Dedifferentiated amniotic fluid mesenchymal stem cell (primary cell): ENCODE data around the gene E2F8.

Experiments used
- DNase-seq: peaks from one replicate; pipeline ENCODE4 v3.0.0-alpha.2; 2016; ENCODE audit errors: extremely low spot score

The E2F8 gene

DNA sequence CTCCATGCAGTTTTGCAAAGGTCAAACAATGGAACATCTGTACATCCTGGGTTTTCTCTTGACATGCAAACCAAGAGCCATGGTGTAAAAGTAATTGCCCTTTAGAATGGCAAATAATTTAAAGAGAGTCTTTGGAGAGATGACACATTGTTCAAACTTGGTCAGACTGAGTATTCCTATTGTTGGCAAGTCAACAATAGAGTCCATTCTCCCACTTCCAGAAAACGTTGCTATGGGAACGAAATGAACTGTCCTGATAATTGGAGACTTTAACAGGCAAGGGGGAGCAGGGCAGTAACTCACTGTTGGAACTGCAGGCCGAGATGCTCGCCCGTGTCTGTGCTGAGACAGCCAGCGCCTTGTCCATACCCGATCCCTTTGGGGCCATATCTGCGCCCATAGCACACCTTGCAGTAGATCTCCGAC, 52.9 kb downstream of the E2F8 start:
- DNase-seq = no peak

DNA sequence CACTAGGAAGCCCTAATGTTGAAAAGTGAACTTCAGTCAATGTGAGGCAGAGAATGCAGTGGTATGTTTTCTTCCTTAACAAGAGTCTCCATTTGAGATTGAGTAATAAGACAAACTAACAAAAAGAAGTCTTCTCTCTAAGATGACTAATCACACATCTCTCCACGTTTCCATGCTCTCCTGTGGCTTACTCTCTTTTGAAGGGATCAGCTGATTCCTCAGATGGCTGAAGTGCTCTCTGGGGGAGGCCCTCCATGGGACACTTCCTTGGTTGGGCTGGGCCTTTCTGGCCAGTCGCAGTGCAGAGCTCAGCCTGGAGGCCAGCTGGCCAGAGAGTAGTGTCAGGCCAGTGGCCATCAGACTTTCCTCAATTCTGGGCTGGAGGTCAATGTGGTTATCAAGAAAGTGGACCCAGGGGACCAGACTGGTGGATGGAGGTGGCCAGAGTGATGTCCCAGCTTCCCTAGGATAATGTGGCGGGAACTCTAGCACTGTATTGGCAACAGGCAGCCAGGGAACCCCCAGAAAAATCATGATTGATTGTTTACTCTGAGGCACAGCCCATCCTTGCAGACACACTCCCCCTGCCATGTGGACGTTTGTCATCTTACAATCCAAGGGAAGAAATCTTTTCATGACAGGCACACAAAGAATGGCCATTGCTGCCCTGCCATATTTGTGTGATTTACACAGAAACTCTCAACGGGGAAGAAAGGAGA, 53.5 kb downstream of the E2F8 start:
- no peak for DNase-seq

DNA sequence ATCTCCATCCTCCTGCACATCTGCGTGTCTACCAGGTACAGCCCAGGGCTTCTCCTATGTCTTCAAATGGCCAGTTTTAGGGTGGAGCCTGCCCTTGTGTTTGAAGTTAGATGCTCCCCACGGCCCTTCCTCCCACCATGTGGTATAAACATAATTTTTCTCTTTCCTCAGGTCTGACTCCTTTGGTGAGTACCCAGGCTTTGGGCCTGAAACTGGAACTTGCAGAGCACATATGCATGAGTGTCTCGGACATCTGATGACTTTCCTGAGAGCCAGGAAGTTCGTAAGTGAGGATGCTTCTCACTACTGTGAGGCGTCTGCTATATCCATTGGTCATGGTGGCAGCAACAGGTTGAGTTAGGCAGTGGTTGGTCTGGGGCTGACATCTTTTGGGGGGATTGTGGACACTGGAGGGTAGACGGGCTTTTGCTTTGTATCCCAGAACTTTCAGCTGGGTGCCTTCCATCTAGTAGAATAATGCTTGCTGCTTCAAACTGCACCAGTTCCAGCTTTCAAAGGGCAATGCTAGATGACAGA, 55.2 kb downstream of the E2F8 start:
- no peak for DNase-seq

DNA sequence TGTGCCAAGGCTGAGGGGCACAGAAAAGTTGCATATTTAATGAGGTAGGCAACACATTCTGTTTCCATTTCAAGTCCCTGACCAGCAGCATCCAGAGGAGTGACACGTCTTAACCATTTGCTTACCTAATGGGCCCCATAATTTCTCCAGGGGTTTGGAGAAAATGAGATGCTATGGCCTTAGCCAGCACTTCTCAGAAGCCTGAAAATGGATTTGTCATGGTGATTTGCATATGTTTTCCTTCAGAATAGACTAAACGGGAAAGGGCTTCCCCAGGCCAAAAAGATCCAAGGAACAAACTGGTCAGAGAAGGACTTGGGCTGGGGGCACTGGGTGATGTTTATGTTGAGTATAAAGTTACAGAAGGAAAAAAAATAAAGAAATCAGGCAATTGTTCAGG, 55.7 kb downstream of the E2F8 start:
- no peak for DNase-seq

DNA sequence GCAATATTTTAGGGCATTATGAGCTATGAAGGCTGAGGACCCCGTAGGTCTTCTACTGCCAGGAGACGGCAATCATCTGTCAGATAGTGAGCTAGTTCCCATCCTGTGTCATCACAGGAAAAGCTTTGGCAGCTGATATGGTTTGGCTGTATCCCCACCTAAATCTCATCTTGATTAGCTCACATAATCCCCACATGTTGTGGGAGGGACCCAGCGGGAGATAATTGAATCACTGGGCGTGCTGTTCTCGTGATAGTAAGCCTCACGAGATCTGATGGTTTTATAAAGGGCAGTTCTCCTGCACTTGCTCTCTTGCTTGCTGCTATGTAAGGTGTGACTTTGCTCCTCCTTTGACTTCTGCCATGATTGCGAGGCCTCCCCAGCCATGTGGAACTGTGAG, 57.1 kb downstream of the E2F8 start:
- no peak for DNase-seq

DNA sequence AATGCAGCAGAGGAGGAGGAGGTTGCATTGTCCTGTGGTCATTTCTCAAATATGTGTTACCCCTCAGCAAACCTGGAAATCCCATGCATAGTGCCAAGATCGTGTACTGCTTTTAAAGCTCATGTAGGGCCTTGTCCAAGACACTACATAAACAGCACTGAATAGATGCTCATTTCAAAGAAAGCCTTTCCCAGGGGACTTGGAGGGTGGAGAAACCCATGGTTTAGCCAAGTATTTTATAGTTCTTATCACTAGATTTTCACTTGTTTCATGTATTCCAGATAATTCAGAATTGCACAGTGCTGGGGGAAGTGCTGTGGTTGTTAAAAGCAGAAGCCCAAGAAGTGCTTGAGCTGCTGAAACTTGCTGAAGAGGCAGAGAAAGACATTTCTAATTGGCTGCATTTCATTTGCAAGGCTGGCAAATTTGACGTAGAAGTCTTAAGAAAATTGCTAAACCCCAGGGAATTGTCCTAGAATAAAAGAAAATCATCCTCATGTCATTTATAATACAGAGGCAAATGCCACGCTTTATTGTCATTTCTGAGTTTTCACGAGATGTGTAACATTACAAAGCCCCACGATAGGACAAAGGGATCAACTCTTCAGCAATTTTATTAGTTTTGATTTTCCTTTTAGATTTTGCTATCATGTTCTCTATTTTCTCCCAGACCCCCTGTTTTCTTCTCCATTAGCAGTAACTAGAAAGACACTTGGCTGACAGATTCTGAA, 59.0 kb downstream of the E2F8 start:
- no peak for DNase-seq

DNA sequence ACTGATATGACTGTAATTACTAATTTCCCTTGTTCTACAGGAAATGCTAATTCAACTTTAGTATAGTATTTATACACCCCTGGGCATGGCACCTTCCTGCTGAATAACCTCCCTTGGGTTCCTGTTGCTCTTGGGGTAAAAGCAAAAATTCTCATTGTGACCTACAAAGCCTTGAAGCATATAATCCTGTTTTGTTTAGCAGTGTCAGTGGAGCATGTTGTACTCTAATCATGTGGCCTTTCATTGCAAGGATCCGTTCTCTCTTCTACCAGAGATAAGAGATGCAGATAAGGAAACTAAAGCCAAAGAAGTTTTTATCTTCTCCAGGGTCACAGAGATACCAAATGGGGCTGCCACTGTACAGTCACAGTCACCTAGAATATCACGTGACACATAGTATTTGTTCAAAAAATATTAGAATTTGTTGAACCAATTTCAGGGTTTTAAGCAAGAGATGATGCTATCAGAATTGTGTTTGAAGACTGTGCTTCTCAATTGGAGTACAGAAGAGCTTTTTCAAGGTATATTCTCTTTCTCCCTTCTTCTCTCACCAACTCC, 64.0 kb downstream of the E2F8 start:
- DNase-seq = no peak
